Measurements from ENCODE around the gene PACS2. TPM values are rescaled to one million over a fixed set of nuclear protein-coding genes. Genes with fewer than 3 reads are reported as not detected.
A peak's percentile ranks its signal among the peaks of the same experiment; 100 is the strongest.

Gene PACS2
- total and polyA plus RNA-seq, 2 of the 8 experiments (the other 6 are each of a cell fraction or from before 2014, with no cell fraction given): 38.0 to 62.8 TPM

DNA sequence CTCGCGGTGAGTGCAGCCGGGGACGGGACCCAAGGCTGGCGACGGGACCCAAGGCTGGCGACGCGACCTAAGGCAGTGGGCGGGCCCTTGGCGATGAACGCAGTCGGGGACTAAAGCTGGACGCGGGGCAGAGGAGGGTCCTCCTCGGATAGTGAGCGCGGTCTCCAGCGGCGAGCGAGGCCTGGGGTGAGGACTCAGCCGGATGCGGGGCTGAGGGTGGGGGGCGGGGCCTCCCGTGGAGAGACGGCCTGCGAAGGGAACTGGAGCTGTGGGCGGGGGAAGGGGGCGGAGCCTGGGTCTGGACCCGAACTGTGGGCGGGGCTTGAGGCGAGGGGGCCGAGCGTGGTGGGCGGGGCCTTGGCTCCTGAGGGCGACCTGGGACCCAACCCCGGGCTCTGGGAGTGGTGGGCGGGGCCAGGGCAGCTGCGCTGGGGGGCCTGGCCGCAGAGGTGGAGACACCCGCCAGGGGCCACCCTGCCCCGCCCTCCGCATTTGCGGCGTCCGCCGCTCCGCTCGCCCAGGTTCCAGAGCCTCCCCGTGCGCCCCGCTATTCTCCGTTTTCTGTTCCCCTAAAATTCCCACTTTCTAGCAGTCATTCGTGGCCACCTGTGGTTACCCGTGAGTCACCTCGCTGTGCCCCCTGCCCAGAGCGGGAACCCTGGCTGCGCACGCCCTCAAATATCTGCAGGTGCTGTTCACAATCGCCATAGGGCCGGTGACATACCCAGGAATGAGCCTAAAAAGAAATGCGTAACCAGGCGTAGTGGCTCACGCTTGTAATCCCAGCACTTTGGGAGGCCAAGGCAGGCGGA, 13.2 kb upstream of the PACS2 start:
- Histone ChIP-seq H4K8ac (ENCODE audit: extremely low read depth, insufficient read depth, low read length) (peak overlapping the region; percentile 88), H3K9ac (replicated peaks in 1 of 4; ENCODE audit: extremely low read depth in 1 of 4, low read depth in 3 of 4, low read length in 3 of 4) (peak overlapping the region in 3 of 4 experiments; percentile 42 to 52 (median 45); a peak in 5 of 7 replicates), H4K91ac (replicated peaks; ENCODE audit: insufficient read length, low read length) (peak overlapping the region; percentile 80), H4K20me1 (replicated peaks in 1 of 2; ENCODE audit: control insufficient read depth in 1 of 2, insufficient read depth in 2 of 2, low read length in 2 of 2) (peaks cover 3 to 12% of the 10 kb centered on the region in 2 experiments), H2AFZ (ENCODE audit: low read length) (peak overlapping the region; percentile 90; the same call in 1 of the 2 replicates), H3K23me2 (ENCODE audit: low read depth, low read length) (peaks cover 4% of the 10 kb centered on the region; the same call in 1 of the 2 replicates), H2BK5ac (ENCODE audit: low read depth, low read length) (peak overlapping the region; percentile 92; the same call in 1 of the 2 replicates), H3K36me3 (ENCODE audit: control insufficient read depth in 2 of 4, insufficient read depth in 4 of 4, low read length in 3 of 4) (no peaks in the 10 kb centered on the region), H2BK12ac (ENCODE audit: low read depth, low read length) (peak overlapping the region; percentile 87; the same call in 1 of the 2 replicates), H3K4me3 (ENCODE audit: extremely low read depth in 1 of 4, insufficient read depth in 2 of 4, low read depth in 3 of 4, low read length in 4 of 4) (peak overlapping the region; percentile 73 to 95 (median 74)), H3K56ac (replicated peaks; ENCODE audit: insufficient read length, low read depth, low read length) (peak overlapping the region; percentile 86), H3K14ac (ENCODE audit: insufficient read length) (peak overlapping the region; percentile 40), H3K18ac (ENCODE audit: extremely low read depth, low read length) (peak overlapping the region; percentile 96), H3K9me3 (ENCODE audit: insufficient read depth in 2 of 2, low read depth in 1 of 2, low read length in 1 of 2) (no peaks in the 10 kb centered on the region), H2BK20ac (ENCODE audit: low read length) (no peak overlapping the region), H4K5ac (ENCODE audit: insufficient read length, low read depth, low read length) (peak overlapping the region; percentile 97), H2AK5ac (ENCODE audit: low read depth, low read length) (no peak overlapping the region), H3K23ac (ENCODE audit: insufficient read length) (no peak overlapping the region), H2BK120ac (replicated peaks; ENCODE audit: low read depth, low read length) (peak overlapping the region; percentile 64), H3K27me3 (replicated peaks in 1 of 4; ENCODE audit: control insufficient read depth in 3 of 4, extremely low read depth in 1 of 4, insufficient read depth in 3 of 4, low read length in 3 of 4) (peaks cover 0 to 9% (median 6%) of the 10 kb centered on the region in 4 experiments; a peak in 4 of 7 replicates), H3K79me2 (ENCODE audit: control insufficient read depth in 1 of 2, insufficient read depth in 2 of 2, low read length in 2 of 2) (peaks cover 0 to 17% of the 10 kb centered on the region in 2 experiments; a peak in 2 of 4 replicates), H2BK15ac (ENCODE audit: low read length) (peak overlapping the region; percentile 98; the same call in 1 of the 2 replicates), H3K27ac (ENCODE audit: low read depth, low read length) (peak overlapping the region; percentile 45; the same call in 1 of the 2 replicates), H3K79me1 (ENCODE audit: low read depth, low read length) (peaks cover 7% of the 10 kb centered on the region), H3K4ac (replicated peaks; ENCODE audit: insufficient read length, low read depth, low read length) (peak overlapping the region; percentile 96), H3K4me1 (replicated peaks in 1 of 4; ENCODE audit: control insufficient read depth in 3 of 4, insufficient read depth in 4 of 4, low read length in 3 of 4) (peaks cover 0 to 5% (median 0%) of the 10 kb centered on the region in 4 experiments; a peak in 1 of 7 replicates), H3K4me2 (ENCODE audit: insufficient read depth in 1 of 2, low read depth in 2 of 2, low read length in 2 of 2) (peak overlapping the region; percentile 78 to 86)
- FAIRE-seq: no peak
- 2% methylated on average over 29 of the region's 65 CpGs; no CpG with 5 or more reads in 1 of the 2 experiments for WGBS, 2 experiments (ENCODE audit: extremely low coverage in 1 of 2, insufficient coverage in 1 of 2, insufficient read length in 1 of 2, insufficient replicate concordance in 2 of 2, low coverage in 1 of 2, low lambda C conversion rate in 2 of 2, missing lambda C conversion rate in 1 of 2)
- DNase-seq (ENCODE audit: low read depth in 1 of 2, low spot score in 2 of 2): peak; percentile 92 to 100
- ChIA-PET CTCF (ENCODE audit: partially characterized antibody) (interaction anchor here (0.6 to 1.5 kb wide), 4 partner anchors 11 to 1887 kb away, joined by 3 to 4 read pairs (median 4); no protein-coding TSS in a partner anchor), POLR2A (ENCODE audit: partially characterized antibody) (interaction anchor here (0.6 to 2.4 kb wide), 7 partner anchors 10 to 431 kb away, joined by 3 to 8 read pairs (median 3); partner anchors contain the start of gene PACS2)
- TF ChIP-seq SRF (IDR thresholded peaks at IDR 0.05; ENCODE audit: low read depth, low read length) (no peak), SIRT6 (IDR thresholded peaks at IDR 0.05; ENCODE audit: low read length) (no peak), EZH2 (IDR thresholded peaks at IDR 0.05; ENCODE audit: low read depth, low read length, severe bottlenecking) (no peak), SIN3A (conservative IDR thresholded peaks at IDR 0.05 in 1 of 2, IDR thresholded peaks at IDR 0.05 in 1 of 2; ENCODE audit: low read depth in 1 of 2, low read length in 2 of 2) (0 out of 4 replicates have a peak, but pooled peaks of 1 of the 2 experiments have one; percentile 4), CTBP2 (IDR thresholded peaks at IDR 0.05; ENCODE audit: borderline replicate concordance, insufficient read depth, insufficient read length, low read length) (no peak), KDM4A (IDR thresholded peaks at IDR 0.05; ENCODE audit: low read depth, low read length, severe bottlenecking) (peak; percentile 83), JUND (IDR thresholded peaks at IDR 0.05; ENCODE audit: low read length) (no peak), JUN (IDR thresholded peaks at IDR 0.05; ENCODE audit: low read depth, low read length) (0 out of 2 replicates have a peak, but pooled peaks have one; percentile 26), KDM1A (IDR thresholded peaks at IDR 0.05; ENCODE audit: borderline replicate concordance, low read length) (no peak; the same call in 1 of the 2 replicates), ASH2L (IDR thresholded peaks at IDR 0.05; ENCODE audit: low read length) (peak; percentile 65)

Measured in H1 (cell line).